ENCODE results near the gene CARD19. TPM values are rescaled to one million over a fixed set of nuclear protein-coding genes. Genes with fewer than 3 reads are reported as not detected.

Gene CARD19
- total RNA-seq, 1 experiment from 2014 or later = 26.1 TPM

GRCh38 chr9:93077367-93077766, 18.6 kb upstream of the CARD19 start:
- no TSS peak for BruUV-seq (replicated peaks)
- no peak for DNase-seq
- TF ChIP-seq CTCF (IDR thresholded peaks at IDR 0.05; ENCODE audit: unreplicated experiment) = no peak
- Mint-ChIP-seq H3K9me3 (ENCODE audit: low read depth, unreplicated experiment) (no peaks in the 10 kb centered on the region), H3K27me3 (ENCODE audit: unreplicated experiment) (no peaks in the 10 kb centered on the region), H3K4me1 (ENCODE audit: low read depth, unreplicated experiment) (peaks cover 6% of the 10 kb centered on the region), H3K4me3 (ENCODE audit: low read depth, unreplicated experiment) (no peak overlapping the region), H3K36me3 (ENCODE audit: insufficient read depth, unreplicated experiment) (no peaks in the 10 kb centered on the region), H3K27ac (ENCODE audit: unreplicated experiment) (no peak overlapping the region)
- intact Hi-C loops (cut with micrococcal nuclease; ENCODE audit: unreplicated experiment) = no loop called here
- CTCF ChIA-PET = no interaction called here

DNA sequence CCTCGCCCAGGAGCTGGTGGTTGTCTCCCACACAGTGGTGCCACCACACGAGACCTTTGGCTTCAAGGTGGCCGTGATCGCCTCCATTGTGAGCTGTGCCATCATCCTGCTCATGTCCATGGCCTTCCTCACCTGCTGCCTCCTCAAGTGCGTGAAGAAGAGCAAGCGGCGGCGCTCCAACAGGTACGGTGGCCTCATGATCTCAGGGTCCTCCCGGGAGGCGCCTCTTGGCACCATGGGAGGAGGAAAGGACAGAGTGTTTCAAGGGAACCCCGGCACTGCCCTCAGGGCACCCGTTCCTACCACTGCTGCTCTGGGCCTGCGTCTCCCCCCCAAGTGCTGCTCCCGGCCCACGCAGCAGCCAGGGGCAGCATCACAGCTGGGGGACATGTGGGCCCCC, 18.2 kb upstream of the CARD19 start:
- Mint-ChIP-seq H3K4me1 (ENCODE audit: low read depth, unreplicated experiment) (peaks cover 2% of the 10 kb centered on the region), H3K9me3 (ENCODE audit: low read depth, unreplicated experiment) (no peaks in the 10 kb centered on the region), H3K4me3 (ENCODE audit: low read depth, unreplicated experiment) (no peak overlapping the region), H3K27me3 (ENCODE audit: unreplicated experiment) (no peaks in the 10 kb centered on the region), H3K27ac (ENCODE audit: unreplicated experiment) (no peak overlapping the region), H3K36me3 (ENCODE audit: insufficient read depth, unreplicated experiment) (no peaks in the 10 kb centered on the region)
- CTCF ChIA-PET = no interaction called here
- BruUV-seq (replicated peaks) = no TSS peak
- intact Hi-C loops (cut with micrococcal nuclease; ENCODE audit: unreplicated experiment) = no loop called here
- no peak for TF ChIP-seq CTCF (IDR thresholded peaks at IDR 0.05; ENCODE audit: unreplicated experiment)
- no peak for DNase-seq

- Mint-ChIP-seq H3K27ac (ENCODE audit: unreplicated experiment) (no peak overlapping the region), H3K9me3 (ENCODE audit: low read depth, unreplicated experiment) (no peaks in the 10 kb centered on the region), H3K4me3 (ENCODE audit: low read depth, unreplicated experiment) (no peak overlapping the region), H3K36me3 (ENCODE audit: insufficient read depth, unreplicated experiment) (no peaks in the 10 kb centered on the region), H3K4me1 (ENCODE audit: low read depth, unreplicated experiment) (no peaks in the 10 kb centered on the region), H3K27me3 (ENCODE audit: unreplicated experiment) (no peaks in the 10 kb centered on the region)
- no peak for DNase-seq
- TF ChIP-seq CTCF (IDR thresholded peaks at IDR 0.05; ENCODE audit: unreplicated experiment) = no peak
- BruUV-seq (replicated peaks) = no TSS peak
- intact Hi-C loops (cut with micrococcal nuclease; ENCODE audit: unreplicated experiment) = no loop called here
- CTCF ChIA-PET = no interaction called here
Observed at GRCh38 chr9:93079371-93079770, 16.6 kb upstream of the CARD19 start.

DNA sequence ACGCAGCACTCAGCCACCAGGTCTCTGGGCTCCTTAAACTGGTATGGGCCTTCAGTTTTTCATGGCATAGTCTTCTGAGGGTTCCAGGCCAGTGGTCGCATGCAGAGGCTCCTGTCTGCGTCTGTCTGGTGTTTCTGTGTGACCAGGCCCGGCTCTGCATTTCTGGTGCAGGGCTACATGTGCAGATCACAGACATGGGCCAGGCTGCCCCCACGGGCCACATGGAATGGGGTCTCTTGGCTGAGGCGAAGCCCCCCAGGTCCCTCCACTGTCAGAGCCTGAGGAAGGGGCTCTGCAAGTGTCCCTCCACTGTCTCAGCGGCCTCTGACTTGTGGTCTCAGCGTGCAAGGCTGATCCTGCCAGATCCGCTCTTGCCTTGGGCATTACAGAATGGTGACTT, 15.6 kb upstream of the CARD19 start:
- Mint-ChIP-seq H3K36me3 (ENCODE audit: insufficient read depth, unreplicated experiment) (no peaks in the 10 kb centered on the region), H3K9me3 (ENCODE audit: low read depth, unreplicated experiment) (no peaks in the 10 kb centered on the region), H3K4me3 (ENCODE audit: low read depth, unreplicated experiment) (no peak overlapping the region), H3K4me1 (ENCODE audit: low read depth, unreplicated experiment) (no peaks in the 10 kb centered on the region), H3K27ac (ENCODE audit: unreplicated experiment) (no peak overlapping the region), H3K27me3 (ENCODE audit: unreplicated experiment) (no peaks in the 10 kb centered on the region)
- TF ChIP-seq CTCF (IDR thresholded peaks at IDR 0.05; ENCODE audit: unreplicated experiment) = no peak
- intact Hi-C loops (cut with micrococcal nuclease; ENCODE audit: unreplicated experiment) = no loop called here
- CTCF ChIA-PET = no interaction called here
- no peak for DNase-seq
- BruUV-seq (replicated peaks) = no TSS peak

DNA sequence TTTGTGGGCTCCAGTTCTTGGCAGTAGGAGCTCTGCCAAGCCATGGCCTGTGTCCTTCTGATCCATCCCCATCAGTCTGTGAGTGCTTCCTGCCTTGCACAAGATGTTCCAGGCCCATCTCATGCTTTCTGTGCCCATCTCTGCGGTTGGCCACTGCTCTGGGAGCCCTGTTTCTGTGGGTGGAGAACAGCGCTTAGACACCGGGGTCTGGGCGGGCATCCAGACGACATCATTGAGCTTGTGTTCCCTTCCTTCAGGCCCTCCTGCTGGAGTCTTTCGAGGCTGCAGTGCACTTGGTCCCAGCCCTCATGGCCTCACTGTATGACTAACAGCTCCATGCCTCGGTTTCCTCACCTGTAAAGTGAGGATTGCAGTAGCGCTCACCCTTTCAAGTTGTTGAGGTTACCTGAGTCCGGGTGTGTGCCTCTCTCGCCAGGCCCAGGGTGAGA, 14.9 kb upstream of the CARD19 start:
- no peak overlapping the region for H3K27ac Mint-ChIP-seq (ENCODE audit: unreplicated experiment)
- BruUV-seq (replicated peaks) = no TSS peak
- H3K4me3 Mint-ChIP-seq (ENCODE audit: low read depth, unreplicated experiment) = no peak overlapping the region
- no peaks in the 10 kb centered on the region for H3K27me3 Mint-ChIP-seq (ENCODE audit: unreplicated experiment)
- H3K9me3 Mint-ChIP-seq (ENCODE audit: low read depth, unreplicated experiment) = no peaks in the 10 kb centered on the region
- H3K36me3 Mint-ChIP-seq (ENCODE audit: insufficient read depth, unreplicated experiment) = no peaks in the 10 kb centered on the region
- TF ChIP-seq CTCF (IDR thresholded peaks at IDR 0.05; ENCODE audit: unreplicated experiment) = no peak
- intact Hi-C loops (cut with micrococcal nuclease; ENCODE audit: unreplicated experiment) = no loop called here
- no peaks in the 10 kb centered on the region for H3K4me1 Mint-ChIP-seq (ENCODE audit: low read depth, unreplicated experiment)
- no peak for DNase-seq
- CTCF ChIA-PET = no interaction called here
